ENCODE measurements around the gene ITGAD. TPM values are rescaled to one million over a fixed set of nuclear protein-coding genes. Genes with fewer than 3 reads are reported as not detected.
A peak's percentile ranks its signal among the peaks of the same experiment; 100 is the strongest.
"Not testable (repeated sequence)": the region's sequence is repeated elsewhere in the genome, so short reads cannot be mapped to it uniquely, and the experiment has no call there.

Gene ITGAD
- total RNA-seq, 1 donor from 2014 or later = 0.10 TPM

DNA sequence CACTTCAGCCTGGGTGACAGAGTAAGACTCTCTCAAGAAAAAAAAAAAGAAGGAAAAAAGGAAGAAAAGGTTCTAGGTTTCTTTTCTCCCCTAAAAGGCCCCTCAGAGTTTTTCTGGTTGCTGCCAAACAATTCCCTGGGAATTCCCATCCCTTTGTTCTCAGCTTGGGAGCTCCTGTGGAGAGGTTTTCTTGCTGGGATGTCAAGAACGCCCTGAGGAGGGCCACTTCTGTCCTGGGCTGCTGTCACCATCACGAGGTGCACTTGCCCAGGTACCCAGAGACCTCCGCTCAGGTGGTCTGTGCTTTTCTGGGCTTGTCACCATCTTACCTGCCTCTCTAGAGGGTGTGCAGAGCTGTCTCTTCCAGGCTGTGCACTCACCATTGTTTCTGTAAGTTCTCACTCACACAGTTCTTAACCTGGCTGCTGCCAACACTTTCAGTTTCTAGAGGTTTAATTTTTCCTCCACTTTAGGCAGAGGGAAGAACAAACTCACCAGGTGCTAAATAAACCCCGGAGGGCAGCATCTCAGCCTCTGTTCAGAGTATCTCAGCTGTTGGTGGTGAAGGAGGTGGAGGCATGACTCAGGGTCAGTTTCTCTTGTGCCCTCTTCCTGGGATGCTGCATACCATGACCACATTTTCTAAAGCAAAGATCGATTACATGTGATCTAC is 37.4 kb downstream of the ITGAD start:
- DNase-seq = no peak

DNA sequence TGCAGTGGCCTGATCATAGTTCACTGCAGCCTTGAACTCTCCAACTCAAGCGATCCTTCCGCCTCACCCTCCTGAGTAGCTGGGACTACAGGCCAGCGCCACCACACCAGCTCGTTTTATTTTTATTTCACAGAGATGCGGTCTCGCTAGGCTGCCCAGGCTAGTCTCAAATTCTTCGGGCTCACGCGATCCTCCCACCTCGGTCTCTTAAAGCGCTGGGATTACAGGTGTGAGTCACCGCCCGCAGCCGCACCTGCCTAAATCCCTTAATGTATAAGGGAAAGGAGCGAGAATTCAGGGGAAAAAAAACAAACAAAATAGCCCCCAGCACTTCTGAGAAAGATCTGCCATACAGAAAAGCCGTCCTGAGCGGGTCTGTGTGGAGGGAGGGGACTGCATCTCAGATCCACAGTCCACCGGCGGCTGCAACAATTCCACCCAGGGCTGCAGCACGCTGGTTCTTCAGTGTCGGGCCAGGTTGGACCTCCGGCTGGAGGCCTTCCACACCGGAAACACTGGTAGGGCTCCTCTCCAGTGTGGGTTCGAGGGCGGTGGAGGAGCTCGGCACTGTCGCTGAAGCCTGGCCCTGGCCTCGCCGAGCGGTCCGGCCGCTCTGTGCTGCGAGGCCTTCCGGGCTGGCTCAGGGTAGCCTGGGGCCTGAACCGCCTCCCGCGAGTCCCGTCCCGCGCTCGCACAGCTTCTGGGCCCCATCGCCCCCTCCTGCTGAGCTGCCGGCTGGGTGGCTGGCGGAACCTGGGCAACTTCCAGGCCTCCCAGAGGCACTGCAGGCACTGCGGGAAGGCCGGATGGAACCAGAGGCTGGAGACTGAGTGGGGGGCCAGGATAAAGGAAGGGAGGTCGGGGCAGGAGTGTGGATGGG is 42.4 kb downstream of the ITGAD start:
- no peak for DNase-seq

DNA sequence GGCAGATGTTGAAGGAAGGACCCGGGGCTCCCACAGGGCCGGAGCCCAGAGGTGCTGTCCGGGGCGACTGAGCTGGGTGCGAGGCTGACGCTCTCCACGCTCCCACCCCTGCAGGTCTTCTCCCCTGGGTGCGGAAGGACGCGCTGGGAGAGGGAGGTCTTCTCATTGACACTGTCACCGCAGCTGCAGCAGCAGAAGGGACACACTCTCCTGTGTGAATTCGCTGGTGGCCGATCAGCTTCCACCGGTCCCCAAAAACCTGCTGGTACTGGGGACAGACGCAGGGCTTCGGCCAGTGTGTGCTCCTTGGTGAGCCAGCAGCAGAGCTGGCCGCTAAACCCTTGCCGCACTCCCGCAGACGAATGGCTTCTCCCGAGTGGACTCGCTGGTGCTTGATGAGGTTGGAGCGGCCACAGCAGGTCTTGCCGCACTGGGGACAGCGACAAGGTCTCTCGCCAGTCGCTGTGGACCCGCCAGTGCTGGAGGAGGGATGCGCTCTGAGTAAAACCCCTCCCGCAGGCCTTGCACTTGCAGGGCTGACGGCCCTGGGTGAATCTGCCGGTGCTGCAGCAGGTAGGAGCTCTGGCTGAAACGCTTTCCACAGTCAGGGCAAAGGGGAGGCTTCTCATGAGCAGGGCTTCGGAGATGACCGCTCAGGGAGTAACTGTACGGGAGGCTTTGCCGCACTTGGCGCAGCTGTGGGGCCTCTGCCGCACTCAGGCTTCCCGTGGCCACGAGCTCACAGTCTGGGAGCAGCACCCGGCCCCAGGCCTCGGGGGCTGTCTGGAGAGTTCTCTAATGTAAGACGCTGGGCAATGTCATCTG is 43.3 kb downstream of the ITGAD start:
- no peak for DNase-seq

DNA sequence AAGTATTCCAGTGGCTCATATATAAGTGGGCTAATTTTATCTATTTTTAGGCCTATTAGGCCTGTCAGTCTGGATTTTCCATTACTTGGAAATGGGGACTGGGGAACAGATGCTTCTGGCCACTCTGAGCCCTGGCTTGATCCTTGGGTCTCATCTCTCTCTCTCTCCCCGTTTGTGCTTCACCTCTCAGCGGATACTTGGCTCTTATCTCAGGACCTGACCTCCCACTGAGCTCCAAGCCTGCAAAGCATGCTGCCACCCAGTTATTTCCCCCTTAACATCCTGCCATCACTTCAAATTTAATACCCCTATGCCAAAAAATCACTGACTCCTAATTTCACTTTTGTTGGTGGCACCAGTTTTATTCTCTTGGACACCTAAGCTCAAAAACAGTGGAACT is 45.3 kb downstream of the ITGAD start:
- no peak for DNase-seq

DNA sequence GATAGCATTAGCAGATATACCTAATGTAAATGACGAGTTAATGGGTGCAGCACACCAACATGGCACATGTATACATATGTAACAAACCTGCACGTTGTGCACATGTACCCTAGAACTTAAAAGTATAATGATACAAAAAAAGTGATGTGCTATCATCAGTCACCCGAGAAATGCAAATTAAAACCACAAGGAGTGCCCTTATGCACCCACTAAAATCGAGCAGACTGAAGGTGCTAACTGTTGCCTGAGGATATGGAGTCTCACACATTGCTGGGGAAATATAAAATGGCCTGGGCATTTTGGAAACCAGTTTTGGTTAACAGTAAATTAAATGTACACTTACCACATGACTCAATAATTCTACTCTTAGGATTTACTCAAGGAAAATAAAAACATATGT is 45.9 kb downstream of the ITGAD start:
- not testable (repeated sequence) for DNase-seq

DNA sequence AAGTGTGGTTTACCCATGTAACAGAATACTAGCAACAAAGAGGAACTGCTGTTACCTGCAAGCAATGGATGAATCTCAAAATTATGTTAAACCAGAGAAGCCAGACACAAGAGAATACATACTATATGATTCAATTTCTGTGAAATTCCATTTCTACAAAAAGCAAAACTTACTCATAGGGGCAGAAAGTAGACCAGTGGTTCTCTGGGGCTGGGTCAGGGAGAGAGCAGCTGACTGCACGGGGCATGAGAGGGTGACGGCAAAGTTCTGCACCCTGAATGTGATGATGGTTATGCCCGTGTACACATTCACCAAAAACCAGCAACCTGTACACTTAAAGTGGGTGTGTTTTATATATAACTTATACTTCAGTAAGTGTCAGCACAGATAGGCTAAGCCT is 46.4 kb downstream of the ITGAD start:
- DNase-seq = no peak

DNA sequence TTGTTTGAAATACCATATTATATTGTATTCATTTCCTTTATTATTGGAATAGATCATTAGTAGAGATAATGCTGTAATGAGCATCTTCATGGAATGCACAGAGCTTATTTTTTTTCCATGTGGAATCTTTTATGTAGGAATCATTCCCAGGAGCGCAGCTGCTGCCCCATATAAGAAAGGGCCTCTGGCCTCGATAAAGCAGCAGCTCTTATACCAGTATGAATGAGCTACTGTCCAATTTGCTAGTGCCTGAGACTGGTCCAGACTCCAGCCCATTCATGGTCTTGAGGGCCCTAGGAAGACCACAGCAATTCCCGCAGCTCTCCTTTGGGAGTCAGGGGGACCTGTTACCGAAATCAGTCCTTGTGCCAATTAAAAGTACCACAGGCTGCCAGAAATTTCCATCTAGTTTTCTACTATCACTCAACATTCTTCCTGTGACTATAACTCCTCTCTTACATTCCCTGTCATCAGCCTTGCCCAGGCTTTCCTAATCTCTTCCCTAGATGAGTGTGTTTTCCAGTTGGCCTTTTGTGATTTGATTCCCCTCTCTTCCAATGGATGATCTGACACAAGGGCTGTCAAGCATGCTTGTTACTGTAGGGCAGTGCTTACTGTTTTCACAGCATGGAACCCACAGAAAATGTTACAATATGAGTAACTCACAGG is 47.5 kb downstream of the ITGAD start:
- no peak for DNase-seq

DNA sequence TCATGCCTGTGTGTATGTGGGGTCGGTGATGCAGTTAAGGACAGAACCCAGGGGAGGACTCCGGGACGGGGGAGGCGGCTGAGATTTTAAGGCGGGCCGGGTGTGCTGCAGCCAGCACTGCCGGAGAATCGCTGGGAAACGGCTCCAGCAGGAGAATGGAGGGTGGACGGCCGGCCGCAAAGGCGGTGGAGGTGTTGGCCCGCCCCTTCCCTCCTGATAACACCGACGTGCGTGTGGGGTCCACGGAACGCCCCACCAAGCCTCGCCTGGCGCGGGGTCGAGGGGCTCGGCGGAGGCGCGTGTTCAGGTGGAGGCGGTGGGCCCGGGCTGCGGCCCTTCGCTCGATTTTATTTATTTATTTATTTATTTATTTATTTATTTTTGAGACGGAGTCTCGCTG is 48.8 kb downstream of the ITGAD start:
- DNase-seq = no peak

DNA sequence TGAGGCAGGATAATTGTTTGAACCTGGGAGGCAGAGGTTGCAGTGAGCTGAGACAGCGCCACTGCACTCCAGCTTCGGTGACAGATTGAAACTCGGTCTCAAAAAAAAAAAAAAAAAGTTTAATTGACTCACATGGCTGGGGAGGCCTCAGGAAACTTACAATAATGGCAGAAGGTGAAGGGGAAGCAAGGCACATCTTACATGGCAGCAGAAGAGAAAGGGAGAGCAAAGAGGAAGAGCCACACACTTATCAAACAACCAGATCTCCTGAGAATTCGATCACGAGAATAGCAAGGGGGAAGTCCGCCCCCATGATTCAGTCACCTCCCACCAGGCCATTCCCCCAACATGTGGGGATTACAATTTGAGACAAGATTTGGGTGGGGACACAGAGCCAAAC is 52.8 kb downstream of the ITGAD start:
- not testable (repeated sequence) for DNase-seq

DNA sequence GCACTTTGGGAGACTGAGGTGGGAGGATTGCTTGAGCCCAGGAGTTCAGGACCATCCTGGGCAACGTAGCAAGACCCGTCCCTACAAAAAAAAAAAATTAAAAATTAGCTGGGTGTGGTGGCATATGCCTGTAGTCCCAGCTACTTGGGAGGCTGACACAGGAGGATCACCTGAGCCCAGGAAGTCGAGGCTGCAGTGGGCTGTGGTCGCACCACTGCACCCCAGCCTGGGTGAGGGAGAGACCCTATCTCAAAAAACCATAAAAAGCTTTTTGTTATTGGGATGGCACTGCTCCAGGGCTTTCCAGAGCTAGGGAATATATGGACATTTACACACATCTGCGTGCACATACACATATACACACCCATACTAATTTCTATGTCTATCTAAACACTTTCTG is 58.1 kb downstream of the ITGAD start:
- DNase-seq = no peak

DNA sequence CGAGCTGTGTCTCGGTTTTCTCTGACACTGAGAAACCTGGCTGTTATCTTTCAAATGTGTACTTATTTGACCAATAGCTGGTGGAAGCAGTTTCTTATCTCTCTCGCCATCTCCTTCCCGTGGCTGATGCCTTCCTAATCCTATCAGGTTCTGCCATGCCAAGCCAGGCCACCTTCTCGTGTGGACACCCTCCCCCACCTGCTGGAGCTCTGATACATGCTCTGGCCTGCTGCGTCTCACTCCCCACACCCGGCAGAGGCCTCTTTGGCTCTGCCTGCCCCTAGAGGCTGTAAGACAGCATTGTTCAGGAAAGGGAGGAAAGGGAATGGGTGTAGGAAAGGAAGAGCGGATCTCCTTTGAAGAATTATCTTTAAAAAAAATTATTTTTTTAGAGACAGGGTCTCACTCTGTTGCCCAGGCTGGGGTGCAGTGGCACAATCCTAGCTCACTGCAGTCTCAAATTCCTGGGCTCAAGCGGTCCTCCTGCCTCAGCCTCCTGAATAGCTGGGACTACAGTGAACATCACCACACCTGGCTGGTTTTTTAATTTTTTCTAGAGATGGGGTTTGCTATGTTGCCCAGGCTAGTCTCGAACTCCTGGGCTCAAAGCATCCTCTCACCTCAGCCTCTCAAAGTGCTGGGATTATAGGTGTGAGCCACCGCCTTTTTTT is 58.7 kb downstream of the ITGAD start:
- no peak for DNase-seq

DNA sequence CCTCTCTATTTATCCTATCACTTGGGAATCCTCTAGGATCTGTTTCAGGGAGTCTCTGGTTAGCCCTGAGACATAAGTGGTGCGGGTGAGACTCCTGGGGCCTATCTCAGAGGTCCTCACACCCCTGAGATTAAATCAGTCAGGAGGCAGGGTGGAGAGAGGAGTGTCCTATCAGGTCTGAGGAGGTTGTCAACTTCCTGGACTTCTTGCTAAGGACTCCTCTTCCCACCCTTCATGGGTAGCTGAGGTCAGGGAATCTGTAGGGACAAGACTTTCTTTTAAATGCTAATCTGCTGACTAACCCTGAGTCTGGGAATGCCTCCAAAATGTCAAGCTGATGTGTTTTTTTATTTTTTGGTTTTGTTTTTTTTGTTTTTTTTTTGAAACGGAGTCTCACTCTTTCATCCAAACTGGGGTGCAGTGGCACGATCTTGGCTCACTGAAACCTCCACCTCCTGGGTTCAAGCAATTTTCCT is 59.5 kb downstream of the ITGAD start:
- DNase-seq = no peak

DNA sequence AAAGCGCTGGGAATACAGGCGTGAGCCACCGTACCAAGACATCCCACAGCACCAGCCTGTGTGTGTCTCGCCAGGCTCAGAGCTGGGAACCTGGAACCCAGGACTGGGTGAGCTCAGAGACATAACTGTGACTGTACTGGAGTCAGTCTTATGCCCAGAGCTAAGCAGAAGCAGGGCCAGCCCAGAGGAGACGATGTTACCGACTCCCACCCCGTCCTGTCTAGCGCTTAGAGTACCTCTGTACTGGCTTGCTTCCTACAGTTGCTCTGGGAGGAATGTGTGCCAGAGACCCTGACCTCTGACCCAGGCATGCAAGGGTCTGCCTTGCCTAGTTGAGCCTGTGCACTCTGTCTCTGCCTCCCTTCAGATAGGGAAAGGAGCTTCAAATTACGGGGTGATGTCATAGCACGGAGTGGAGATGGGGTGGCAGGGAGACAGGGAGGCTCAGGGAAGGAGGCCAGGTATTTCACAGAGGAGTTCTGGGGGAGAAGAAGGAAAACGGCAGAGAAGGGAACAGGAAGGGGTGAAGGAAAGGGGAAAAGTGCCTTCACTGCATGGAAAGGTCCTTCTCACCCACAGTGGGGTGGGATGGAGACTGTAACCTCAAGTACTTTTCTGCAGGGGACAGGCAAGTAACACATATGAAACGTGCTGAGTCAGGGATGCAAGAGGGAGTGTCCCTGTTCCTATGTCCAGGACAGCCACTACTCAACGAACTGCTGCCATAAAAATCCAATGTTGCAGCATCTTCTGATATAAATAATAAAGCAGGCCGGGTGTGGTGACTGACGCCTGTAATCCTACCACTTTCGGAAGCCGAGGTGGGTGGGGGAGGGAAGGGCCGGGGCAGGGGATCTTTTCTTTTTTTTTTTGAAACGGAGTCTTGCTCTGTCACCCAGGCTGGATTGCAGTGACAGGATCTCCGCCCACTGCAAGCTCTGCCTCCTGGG is 60.4 kb downstream of the ITGAD start:
- no peak for DNase-seq

DNA sequence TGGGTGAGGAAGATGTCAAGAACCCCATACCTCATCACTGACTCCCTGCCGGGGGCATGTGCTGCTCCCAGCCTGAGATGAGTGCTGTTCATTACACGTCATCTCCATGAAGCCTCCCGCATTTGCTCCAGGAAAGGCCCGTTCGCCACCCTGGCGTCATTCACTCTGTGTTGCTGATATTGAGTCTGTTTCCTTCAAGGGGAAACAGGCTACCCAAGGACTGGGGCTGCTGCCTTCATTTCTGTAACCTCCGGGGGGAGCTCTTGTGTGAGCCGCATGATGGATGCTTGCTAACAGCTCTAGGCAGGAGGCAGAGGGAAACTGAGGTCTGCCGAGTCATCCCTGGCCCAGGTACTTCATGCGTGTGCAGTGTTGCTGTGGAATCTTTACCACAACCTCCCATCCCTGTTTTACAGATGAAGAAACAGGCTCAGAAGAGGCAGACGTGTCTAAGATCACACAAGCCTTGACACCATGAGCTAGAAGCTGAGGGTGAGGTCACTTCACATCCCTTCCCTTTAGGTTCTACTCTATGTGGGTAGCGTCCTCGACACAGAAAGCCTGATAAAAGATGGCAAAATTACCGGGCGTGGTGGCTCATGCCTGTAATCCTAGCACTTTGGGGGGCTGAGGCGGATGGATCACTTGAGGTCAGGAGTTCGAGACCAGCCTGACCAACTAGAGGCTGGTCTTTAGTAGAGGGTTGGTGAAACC is 62.6 kb downstream of the ITGAD start:
- DNase-seq = no peak

DNA sequence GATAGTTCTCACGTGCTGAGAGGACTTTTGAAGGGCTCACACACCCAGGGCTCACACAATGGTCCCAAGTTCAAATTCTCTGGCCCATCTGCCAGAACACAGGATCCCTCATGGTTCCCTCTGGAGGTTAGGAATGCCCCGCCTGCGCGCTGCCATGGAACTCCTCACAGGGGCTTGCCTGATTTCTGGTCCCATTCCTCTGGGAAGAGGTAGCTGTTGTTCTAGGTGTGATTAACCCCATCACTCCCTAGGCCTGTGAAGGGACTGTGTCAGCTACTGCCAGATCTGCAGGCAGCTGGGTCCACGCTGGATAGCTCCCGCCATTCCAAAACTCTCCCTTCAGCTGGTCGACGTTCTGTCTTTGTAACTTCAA is 63.8 kb downstream of the ITGAD start:
- no peak for DNase-seq

DNA sequence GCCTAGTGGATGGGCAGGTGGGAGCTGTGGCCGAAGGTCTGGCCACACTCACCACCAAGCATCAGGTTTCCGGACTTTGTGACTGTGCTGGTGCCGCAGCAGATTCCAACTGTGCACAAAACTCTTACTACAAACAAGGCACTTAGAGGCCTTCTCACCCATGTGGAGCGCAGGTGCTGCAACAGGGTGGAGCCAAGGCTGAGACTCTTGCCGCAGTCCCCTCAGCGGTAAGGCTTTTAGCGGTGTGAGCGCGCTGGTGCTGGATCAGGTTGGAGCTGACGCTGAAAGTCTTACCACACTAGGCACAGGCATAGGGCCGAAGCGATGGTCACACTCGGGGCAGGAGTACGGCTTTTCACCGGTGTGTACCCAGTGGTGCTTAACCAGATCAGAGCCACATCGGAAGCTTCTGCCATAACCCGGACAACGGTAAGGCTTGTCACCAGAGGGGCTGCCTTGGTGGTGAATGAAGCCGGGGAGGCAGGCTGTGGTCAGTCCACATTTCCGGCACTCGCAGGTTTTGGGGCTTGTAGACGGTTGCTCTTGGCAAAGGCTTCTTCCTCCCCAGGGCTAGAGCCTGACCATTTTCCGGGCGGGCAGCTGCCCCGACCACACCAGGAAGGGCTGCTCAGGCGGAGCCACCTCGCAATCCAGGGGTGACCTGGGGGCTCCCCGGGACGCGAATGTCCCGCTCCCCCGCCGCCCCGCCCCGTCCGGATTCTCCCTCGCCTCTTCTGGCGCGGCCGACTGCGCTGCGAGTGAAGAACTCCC is 65.1 kb downstream of the ITGAD start:
- DNase-seq = no peak

DNA sequence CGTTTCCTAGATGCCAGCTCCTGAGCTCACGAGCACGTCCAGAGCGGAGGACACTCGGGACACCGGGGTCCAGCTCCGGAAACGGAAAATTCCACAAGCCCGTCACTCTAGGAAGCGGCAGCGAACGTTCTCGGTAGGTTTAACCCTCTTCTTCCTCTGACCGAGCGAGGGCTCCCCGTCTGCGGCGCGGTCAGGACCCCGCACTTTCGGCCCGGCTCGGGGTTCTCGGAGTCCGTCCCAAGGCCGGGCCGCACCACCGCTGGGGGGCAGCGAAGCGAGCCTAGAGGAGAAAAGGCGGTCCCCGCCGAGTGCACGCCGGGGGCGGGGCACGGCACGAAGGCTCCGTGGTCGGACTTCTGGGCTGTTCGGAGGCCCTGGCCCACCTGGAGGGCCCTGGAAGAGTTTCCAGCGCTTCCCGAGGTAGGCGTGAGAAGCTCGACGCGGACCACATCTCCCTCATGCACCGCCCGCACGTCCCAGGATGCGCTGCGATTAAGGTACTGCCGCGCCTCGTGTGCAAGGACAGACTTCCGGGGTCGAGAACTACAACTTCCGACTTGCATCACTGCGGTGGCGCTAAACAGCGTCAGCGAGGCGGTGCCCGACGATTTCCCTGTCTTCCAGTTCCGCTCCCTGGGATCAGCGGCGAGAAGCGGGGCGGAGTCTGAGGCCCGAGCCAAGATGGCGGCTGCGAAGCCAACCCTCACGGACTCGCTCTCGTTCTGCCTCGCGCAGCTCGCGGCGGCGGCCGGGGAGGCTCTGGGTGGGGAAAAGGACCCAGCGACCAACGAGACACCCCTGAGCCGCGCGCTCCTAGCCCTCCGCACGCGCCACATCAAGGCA is 65.9 kb downstream of the ITGAD start, which contains the start of gene ARMC5:
Gene ARMC5 (plus strand): TSS at position 658 of the 843 bp plus-strand sequence. CDS start 24 bp downstream, at position 682.
- DNase-seq = peak; percentile 97
